ENCODE data around the gene EPN1.

- TF ChIP-seq CTCF (IDR thresholded peaks at IDR 0.05) = no peak
- no peak for TF ChIP-seq POLR2A (IDR thresholded peaks at IDR 0.05)
Observed at GRCh38 chr19:55679343-55680257, 4.6 kb downstream of the EPN1 start.
